GM12878 (cell line): ENCODE results near the gene DOCK2. TPM values are rescaled to one million over a fixed set of nuclear protein-coding genes. Genes with fewer than 3 reads are reported as not detected.

ENCODE experiments used
- ATAC-seq: fragments of 200-7000 bp; cut with Tn5 transposase; 3 replicates; pipeline ENCODE4 v1.9.1; 2020; ENCODE audit warnings: mild to moderate bottlenecking, moderate library complexity
- BruUV-seq: library from RNA; stranded (reverse); fragments of 400-500 nt; replicated peaks from 2 replicates; lab custom pipeline; 2021; lab: Mats Ljungman, UMichigan
- CTCF ChIA-PET: fragments of 300-600 bp; sonication (Branson Sonifier 250); formaldehyde crosslinking; extraction: SDS; loops from one replicate; lab custom pipeline; 2021; ENCODE audit warnings: inconsistent platforms; lab: Yijun Ruan, JAX
- POLR2A ChIA-PET: fragments of 350-600 bp; formaldehyde crosslinking; extraction: SDS; loops from one replicate; lab custom pipeline; 2021; ENCODE audit warnings: inconsistent platforms; lab: Charles Lee
- RAD21 ChIA-PET: fragments of 300-600 bp; sonication (Branson Sonifier 250); formaldehyde crosslinking; loops from one replicate; lab custom pipeline; 2023; ENCODE audit warnings: antibody characterized with exemption; ENCODE audit not compliant: unreplicated experiment; lab: Charles Lee
- SMC1A ChIA-PET: fragments of 300-600 bp; sonication (Branson Sonifier 250); formaldehyde crosslinking; loops from one replicate; lab custom pipeline; 2023; ENCODE audit not compliant: unreplicated experiment, uncharacterized antibody; lab: Charles Lee
- DNase-seq: peaks from one replicate; pipeline ENCODE4 v3.0.0-alpha.2; 2011; ENCODE audit warnings: low read depth, low spot score
- FAIRE-seq: peaks from 3 replicates; lab custom pipeline; 2011; peaks lifted over from hg19 to GRCh38; lab: Jason Lieb, UNC
- H2AFZ ChIP-seq: 2 replicates; pipeline ENCODE4 v1.6.0; 2011; ENCODE audit warnings: low read depth, low read length, control low read depth; ENCODE audit not compliant: control insufficient read depth
- H3K27ac ChIP-seq: 2 replicates; pipeline ENCODE4 v1.5.1; 2011; ENCODE audit warnings: control low read depth; ENCODE audit not compliant: control insufficient read depth, insufficient read depth
- H3K27me3 ChIP-seq, 2 experiments: replicated peaks in 1 of 2; 2 replicates each; pipeline versions ENCODE4 v1.6.0 to v1.6.1; 2011; ENCODE audit warnings: low read length in 1 of 2; ENCODE audit not compliant: control insufficient read depth in 2 of 2, insufficient read depth in 2 of 2
- H3K36me3 ChIP-seq, 2 experiments: 2 replicates each; pipeline ENCODE4 v1.5.1; 2011; ENCODE audit warnings: low read length in 1 of 2; ENCODE audit not compliant: control insufficient read depth in 2 of 2, insufficient read depth in 2 of 2
- H3K4me1 ChIP-seq: 2 replicates; pipeline ENCODE4 v1.6.1; 2011; ENCODE audit warnings: mild to moderate bottlenecking, low read length, moderate library complexity, mixed read lengths; ENCODE audit not compliant: control insufficient read depth, insufficient read depth
- H3K4me2 ChIP-seq: 2 replicates; pipeline ENCODE4 v1.6.0; 2011; ENCODE audit warnings: control low read depth; ENCODE audit not compliant: control insufficient read depth, insufficient read depth
- H3K4me3 ChIP-seq: fragments of 200-600 bp; sonication (generic); 2 replicates; pipeline ENCODE4 v1.5.1; 2016
- H3K79me2 ChIP-seq: 2 replicates; pipeline ENCODE4 v1.6.0; 2011; ENCODE audit warnings: low read length; ENCODE audit not compliant: control insufficient read depth, insufficient read depth
- H3K9ac ChIP-seq: 2 replicates; pipeline ENCODE4 v1.8.0; 2011; ENCODE audit warnings: low read length, control low read depth, mixed read lengths; ENCODE audit not compliant: control insufficient read depth, insufficient read depth
- H3K9me3 ChIP-seq: replicated peaks from 3 replicates; pipeline ENCODE4 v1.5.1; 2011; ENCODE audit warnings: mild to moderate bottlenecking, low read length; ENCODE audit not compliant: control insufficient read depth, insufficient read depth
- H4K20me1 ChIP-seq: 2 replicates; pipeline ENCODE4 v1.6.0; 2011; ENCODE audit not compliant: control insufficient read depth, insufficient read depth
- CREB1 ChIP-seq: IDR thresholded peaks from 2 replicates; pipeline ENCODE4 v1.6.1; 2012; ENCODE audit warnings: low read depth, mild to moderate bottlenecking, inconsistent platforms
- DPF2 ChIP-seq: fragments of 450-650 bp; IDR thresholded peaks from 2 replicates; pipeline ENCODE4 v1.6.1; 2017; ENCODE audit warnings: mild to moderate bottlenecking
- IKZF1 ChIP-seq: fragments of 450-650 bp; conservative IDR thresholded peaks from 2 replicates; pipeline ENCODE4 v1.6.1; 2017; ENCODE audit warnings: antibody characterized with exemption, mild to moderate bottlenecking
- NR2C1 ChIP-seq: fragments of 450-650 bp; IDR thresholded peaks from 2 replicates; pipeline ENCODE4 v1.6.1; 2017; ENCODE audit warnings: antibody characterized with exemption, mild to moderate bottlenecking, moderate library complexity
- RELA ChIP-seq: fragments of 450-650 bp; IDR thresholded peaks from 2 replicates; pipeline ENCODE4 v1.8.0; 2014; ENCODE audit warnings: borderline replicate concordance; ENCODE audit not compliant: partially characterized antibody
- RUNX3 ChIP-seq: IDR thresholded peaks from 2 replicates; pipeline ENCODE4 v1.6.1; 2012; ENCODE audit warnings: low read length, inconsistent platforms
- SMC3 ChIP-seq: IDR thresholded peaks from 2 replicates; pipeline ENCODE4 v1.6.1; 2011; ENCODE audit warnings: low read length, improper control_type of control experiment, borderline replicate concordance
- SRF ChIP-seq, 2 experiments: IDR thresholded peaks; 2 replicates each; pipeline ENCODE4 v1.6.1; 2011; ENCODE audit warnings: low read depth in 2 of 2, low read length in 2 of 2, mild to moderate bottlenecking in 1 of 2, moderate library complexity in 1 of 2
- STAT1 ChIP-seq: fragments of 450-650 bp; conservative IDR thresholded peaks from 2 replicates; pipeline ENCODE4 v1.6.1; 2014; ENCODE audit warnings: antibody characterized with exemption, mild to moderate bottlenecking
- YY1 ChIP-seq: IDR thresholded peaks from 2 replicates; pipeline ENCODE4 v1.6.1; 2011; ENCODE audit warnings: low read depth, mild to moderate bottlenecking, low read length
- ZNF384 ChIP-seq: IDR thresholded peaks from 2 replicates; pipeline ENCODE4 v1.6.1; 2012; ENCODE audit warnings: low read depth, mild to moderate bottlenecking, low read length, improper control_type of control experiment, borderline replicate concordance
- WGBS: methylation state at CpG from one replicate; pipeline ENCODE4 v1.1.6; 2016; ENCODE audit warnings: low lambda C conversion rate; ENCODE audit not compliant: insufficient replicate concordance, insufficient coverage; ENCODE audit errors: missing lambda C conversion rate; 5-methylcytosine and 5-hydroxymethylcytosine counted together
- in situ Hi-C: fragments of 300-500 bp; cut with MboI; formaldehyde crosslinking; loops from 9 replicates; pipeline ENCODE4 v1.14.3; 2018; ENCODE audit warnings: mixed read lengths
- intact Hi-C: fragments of 100-400 bp; cut with micrococcal nuclease; formaldehyde crosslinking; loops from one replicate; pipeline ENCODE4 v1.14.2; 2022; ENCODE audit not compliant: unreplicated experiment
- polyA plus RNA-seq, 11 experiments: library from polyadenylated mRNA; depleted of rRNA in 4 of 11; unstranded in 6 of 11; stranded (reverse) in 5 of 11; fragments of >200 nt; fragmentation: Nextera tagmentation in 4 of 11; fragmentation: Illumina TruSeq in 1 of 11; extraction: Ambion mirVana in 4 of 11; extraction: Trizol in 1 of 11; gene quantifications; 1 replicate in 1 of 11; 2 replicates in 10 of 11; pipeline versions ENCODE4 v1.2.1 to v1.2.3, GENCODE V29; 2011 to 2016; ENCODE audit warnings: inconsistent platforms in 2 of 11, missing spikeins in 2 of 11, low read depth in 1 of 11
- total RNA-seq, 4 experiments: library from RNA; depleted of rRNA in 3 of 4; stranded (reverse); fragments of >200 nt in 3 of 4; fragmentation: Illumina TruSeq in 1 of 4; extraction: Trizol in 1 of 4; gene quantifications; 2 replicates each; pipeline versions ENCODE4 v1.2.1 to v1.2.3, GENCODE V29; 2013 to 2021
- TF ChIP-seq, protein P1 (sequence below): fragments of 450-650 bp; formaldehyde crosslinking; IDR thresholded peaks from 2 replicates; pipeline ENCODE4 v1.5.0; 2022; ENCODE audit warnings: mild to moderate bottlenecking, missing genetic modification characterization
- TF ChIP-seq, protein P2 (sequence below): fragments of 450-650 bp; formaldehyde crosslinking; IDR thresholded peaks from 2 replicates; pipeline ENCODE4 v1.4.0; 2022; ENCODE audit warnings: mild to moderate bottlenecking, moderate library complexity
- TF ChIP-seq, protein P3 (sequence below): fragments of 450-650 bp; IDR thresholded peaks from 2 replicates; pipeline ENCODE4 v1.6.1; 2017; ENCODE audit warnings: low read depth, mild to moderate bottlenecking, moderate library complexity
- TF ChIP-seq, protein P4 (sequence below): fragments of 150-350 bp; IDR thresholded peaks from 2 replicates; pipeline ENCODE4 v1.6.1; 2014; ENCODE audit warnings: mild to moderate bottlenecking, low read depth, low read length

The DOCK2 gene
- total and polyA plus RNA-seq, 10 of the 15 experiments (the other 5 are each of a cell fraction or from before 2014, with no cell fraction given), result 34.2 to 192 (median 118) TPM

DNA sequence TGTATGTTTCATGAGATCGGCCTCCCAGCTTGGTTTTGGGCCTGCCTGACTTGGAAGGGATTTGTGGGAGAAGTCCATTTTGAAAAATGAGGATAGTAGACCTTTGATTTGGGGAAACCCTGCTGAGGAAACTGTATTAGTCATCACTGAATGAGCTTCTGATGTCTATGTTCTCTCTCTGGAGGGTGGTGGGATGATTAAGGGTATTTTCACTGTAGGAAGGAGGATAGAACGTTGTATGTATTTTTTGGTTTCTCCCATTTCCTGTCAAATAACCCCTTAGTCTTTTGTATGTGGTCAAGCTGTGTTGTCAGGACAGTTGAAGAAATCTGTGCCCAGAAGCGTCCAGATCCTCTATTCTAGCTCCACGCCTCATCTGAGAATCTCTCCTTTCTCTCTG, 191.3 kb downstream of the DOCK2 start:
- Histone ChIP-seq H3K4me2 (no peak overlapping the region), H3K9me3 (no peaks in the 10 kb centered on the region), H3K36me3 (peaks cover 0 to 11% of the 10 kb centered on the region in 2 experiments), H2AFZ (no peak overlapping the region), H4K20me1 (no peaks in the 10 kb centered on the region), H3K9ac (no peak overlapping the region), H3K4me1 (peaks cover 6% of the 10 kb centered on the region), H3K79me2 (no peaks in the 10 kb centered on the region), H3K4me3 (no peak overlapping the region), H3K27me3 (no peaks in the 10 kb centered on the region), H3K27ac (no peak overlapping the region)
- peak; percentile 73 for ATAC-seq
- in situ Hi-C loops (no loop called here), intact Hi-C loops (no loop called here)
- CTCF ChIA-PET, result interaction anchor here (0.8 to 3.2 kb wide), 3 partner anchors 83 to 152 kb away, joined by 3 to 10 read pairs (median 4); partner anchors contain the start of gene INSYN2B
- SMC1A ChIA-PET, result interaction anchor here (0.8 to 5.9 kb wide), 7 partner anchors 10 to 152 kb away, joined by 3 to 54 read pairs (median 3); partner anchors contain the start of gene INSYN2B
- no peak for FAIRE-seq
- POLR2A ChIA-PET, result interaction anchor here (0.8 to 1.2 kb wide), 2 partner anchors 11 to 51 kb away, joined by 3 read pairs; no protein-coding TSS in a partner anchor
- RAD21 ChIA-PET, result interaction anchor here (0.8 to 3.0 kb wide), 7 partner anchors 10 to 126 kb away, joined by 3 to 18 read pairs (median 7); no protein-coding TSS in a partner anchor
- no peak for DNase-seq
- 60% methylated on average over 4 of the region's 4 CpGs for WGBS
- BruUV-seq, result TSS peak; percentile 2
- TF ChIP-seq, protein P1, sequence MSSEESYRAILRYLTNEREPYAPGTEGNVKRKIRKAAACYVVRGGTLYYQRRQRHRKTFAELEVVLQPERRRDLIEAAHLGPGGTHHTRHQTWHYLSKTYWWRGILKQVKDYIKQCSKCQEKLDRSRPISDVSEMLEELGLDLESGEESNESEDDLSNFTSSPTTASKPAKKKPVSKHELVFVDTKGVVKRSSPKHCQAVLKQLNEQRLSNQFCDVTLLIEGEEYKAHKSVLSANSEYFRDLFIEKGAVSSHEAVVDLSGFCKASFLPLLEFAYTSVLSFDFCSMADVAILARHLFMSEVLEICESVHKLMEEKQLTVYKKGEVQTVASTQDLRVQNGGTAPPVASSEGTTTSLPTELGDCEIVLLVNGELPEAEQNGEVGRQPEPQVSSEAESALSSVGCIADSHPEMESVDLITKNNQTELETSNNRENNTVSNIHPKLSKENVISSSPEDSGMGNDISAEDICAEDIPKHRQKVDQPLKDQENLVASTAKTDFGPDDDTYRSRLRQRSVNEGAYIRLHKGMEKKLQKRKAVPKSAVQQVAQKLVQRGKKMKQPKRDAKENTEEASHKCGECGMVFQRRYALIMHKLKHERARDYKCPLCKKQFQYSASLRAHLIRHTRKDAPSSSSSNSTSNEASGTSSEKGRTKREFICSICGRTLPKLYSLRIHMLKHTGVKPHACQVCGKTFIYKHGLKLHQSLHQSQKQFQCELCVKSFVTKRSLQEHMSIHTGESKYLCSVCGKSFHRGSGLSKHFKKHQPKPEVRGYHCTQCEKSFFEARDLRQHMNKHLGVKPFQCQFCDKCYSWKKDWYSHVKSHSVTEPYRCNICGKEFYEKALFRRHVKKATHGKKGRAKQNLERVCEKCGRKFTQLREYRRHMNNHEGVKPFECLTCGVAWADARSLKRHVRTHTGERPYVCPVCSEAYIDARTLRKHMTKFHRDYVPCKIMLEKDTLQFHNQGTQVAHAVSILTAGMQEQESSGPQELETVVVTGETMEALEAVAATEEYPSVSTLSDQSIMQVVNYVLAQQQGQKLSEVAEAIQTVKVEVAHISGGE (CRISPR knock-in tag), result no peak
- TF ChIP-seq RUNX3 (peak; percentile 33; the same call in 1 of the 2 replicates), STAT1 (no peak), SMC3 (no peak), ZNF384 (no peak), DPF2 (0 out of 2 replicates have a peak, but pooled peaks have one; percentile 29), CREB1 (no peak), YY1 (no peak), IKZF1 (peak; percentile 35; the same call in 1 of the 2 replicates), SRF (IDR thresholded peaks at IDR 0.05; ENCODE audit: low read depth in 2 of 2, low read length in 2 of 2) (no peak), NR2C1 (no peak), RELA (no peak)
- TF ChIP-seq, protein P2, sequence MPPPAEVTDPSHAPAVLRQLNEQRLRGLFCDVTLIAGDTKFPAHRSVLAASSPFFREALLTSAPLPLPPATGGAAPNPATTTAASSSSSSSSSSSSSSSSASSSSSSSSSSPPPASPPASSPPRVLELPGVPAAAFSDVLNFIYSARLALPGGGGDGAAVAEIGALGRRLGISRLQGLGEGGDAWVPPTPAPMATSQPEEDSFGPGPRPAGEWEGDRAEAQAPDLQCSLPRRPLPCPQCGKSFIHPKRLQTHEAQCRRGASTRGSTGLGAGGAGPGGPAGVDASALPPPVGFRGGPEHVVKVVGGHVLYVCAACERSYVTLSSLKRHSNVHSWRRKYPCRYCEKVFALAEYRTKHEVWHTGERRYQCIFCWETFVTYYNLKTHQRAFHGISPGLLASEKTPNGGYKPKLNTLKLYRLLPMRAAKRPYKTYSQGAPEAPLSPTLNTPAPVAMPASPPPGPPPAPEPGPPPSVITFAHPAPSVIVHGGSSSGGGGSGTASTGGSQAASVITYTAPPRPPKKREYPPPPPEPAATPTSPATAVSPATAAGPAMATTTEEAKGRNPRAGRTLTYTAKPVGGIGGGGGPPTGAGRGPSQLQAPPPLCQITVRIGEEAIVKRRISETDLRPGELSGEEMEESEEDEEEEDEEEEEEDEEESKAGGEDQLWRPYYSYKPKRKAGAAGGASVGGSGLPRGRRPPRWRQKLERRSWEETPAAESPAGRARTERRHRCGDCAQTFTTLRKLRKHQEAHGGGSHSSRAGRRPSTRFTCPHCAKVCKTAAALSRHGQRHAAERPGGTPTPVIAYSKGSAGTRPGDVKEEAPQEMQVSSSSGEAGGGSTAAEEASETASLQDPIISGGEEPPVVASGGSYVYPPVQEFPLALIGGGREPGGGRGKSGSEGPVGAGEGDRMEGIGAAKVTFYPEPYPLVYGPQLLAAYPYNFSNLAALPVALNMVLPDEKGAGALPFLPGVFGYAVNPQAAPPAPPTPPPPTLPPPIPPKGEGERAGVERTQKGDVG, result no peak
- TF ChIP-seq, protein P3, sequence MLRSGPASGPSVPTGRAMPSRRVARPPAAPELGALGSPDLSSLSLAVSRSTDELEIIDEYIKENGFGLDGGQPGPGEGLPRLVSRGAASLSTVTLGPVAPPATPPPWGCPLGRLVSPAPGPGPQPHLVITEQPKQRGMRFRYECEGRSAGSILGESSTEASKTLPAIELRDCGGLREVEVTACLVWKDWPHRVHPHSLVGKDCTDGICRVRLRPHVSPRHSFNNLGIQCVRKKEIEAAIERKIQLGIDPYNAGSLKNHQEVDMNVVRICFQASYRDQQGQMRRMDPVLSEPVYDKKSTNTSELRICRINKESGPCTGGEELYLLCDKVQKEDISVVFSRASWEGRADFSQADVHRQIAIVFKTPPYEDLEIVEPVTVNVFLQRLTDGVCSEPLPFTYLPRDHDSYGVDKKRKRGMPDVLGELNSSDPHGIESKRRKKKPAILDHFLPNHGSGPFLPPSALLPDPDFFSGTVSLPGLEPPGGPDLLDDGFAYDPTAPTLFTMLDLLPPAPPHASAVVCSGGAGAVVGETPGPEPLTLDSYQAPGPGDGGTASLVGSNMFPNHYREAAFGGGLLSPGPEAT, result peak; percentile 41; the same call in 1 of the 2 replicates
- TF ChIP-seq, protein P4, sequence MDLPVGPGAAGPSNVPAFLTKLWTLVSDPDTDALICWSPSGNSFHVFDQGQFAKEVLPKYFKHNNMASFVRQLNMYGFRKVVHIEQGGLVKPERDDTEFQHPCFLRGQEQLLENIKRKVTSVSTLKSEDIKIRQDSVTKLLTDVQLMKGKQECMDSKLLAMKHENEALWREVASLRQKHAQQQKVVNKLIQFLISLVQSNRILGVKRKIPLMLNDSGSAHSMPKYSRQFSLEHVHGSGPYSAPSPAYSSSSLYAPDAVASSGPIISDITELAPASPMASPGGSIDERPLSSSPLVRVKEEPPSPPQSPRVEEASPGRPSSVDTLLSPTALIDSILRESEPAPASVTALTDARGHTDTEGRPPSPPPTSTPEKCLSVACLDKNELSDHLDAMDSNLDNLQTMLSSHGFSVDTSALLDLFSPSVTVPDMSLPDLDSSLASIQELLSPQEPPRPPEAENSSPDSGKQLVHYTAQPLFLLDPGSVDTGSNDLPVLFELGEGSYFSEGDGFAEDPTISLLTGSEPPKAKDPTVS, result no peak
